H9 (cell line): ENCODE measurements around the gene ME3. TPM values are rescaled to one million over a fixed set of nuclear protein-coding genes. Genes with fewer than 3 reads are reported as not detected.

ENCODE experiments used
- DNase-seq: peaks from one replicate; pipeline ENCODE4 v3.0.0-alpha.2; 2017
- H2AFZ ChIP-seq: one replicate; pipeline ENCODE4 v1.6.1; 2013; ENCODE audit warnings: mild to moderate bottlenecking, low read length, control low read depth, moderate library complexity
- H2AK5ac ChIP-seq: 2 replicates; pipeline ENCODE4 v1.6.1; 2013; ENCODE audit warnings: low read length, control low read depth, mixed read lengths; ENCODE audit not compliant: insufficient read length
- H2BK120ac ChIP-seq: one replicate; pipeline ENCODE4 v1.6.1; 2013; ENCODE audit warnings: low read depth, mild to moderate bottlenecking, low read length, control low read depth, inconsistent platforms; ENCODE audit not compliant: poor library complexity, severe bottlenecking
- H2BK12ac ChIP-seq: 2 replicates; pipeline ENCODE4 v1.6.1; 2013; ENCODE audit warnings: low read length, control low read depth, mixed read lengths, low read depth; ENCODE audit not compliant: insufficient read length
- H2BK15ac ChIP-seq: 2 replicates; pipeline ENCODE4 v1.6.1; 2013; ENCODE audit warnings: low read depth, low read length, control low read depth
- H2BK20ac ChIP-seq: one replicate; pipeline ENCODE4 v1.6.1; 2013; ENCODE audit warnings: low read depth, mild to moderate bottlenecking, low read length, control low read depth, inconsistent platforms; ENCODE audit not compliant: poor library complexity, severe bottlenecking
- H2BK5ac ChIP-seq: 2 replicates; pipeline ENCODE4 v1.6.1; 2013; ENCODE audit warnings: low read length, control low read depth, mixed read lengths; ENCODE audit not compliant: insufficient read length
- H3K14ac ChIP-seq: 2 replicates; pipeline ENCODE4 v1.6.1; 2013; ENCODE audit warnings: low read length, control low read depth; ENCODE audit not compliant: insufficient read depth
- H3K18ac ChIP-seq: 2 replicates; pipeline ENCODE4 v1.6.1; 2013; ENCODE audit warnings: low read depth, mild to moderate bottlenecking, mixed read lengths, low read length, control low read depth; ENCODE audit not compliant: insufficient read length
- H3K23ac ChIP-seq: 2 replicates; pipeline ENCODE4 v1.6.1; 2013; ENCODE audit warnings: low read length, control low read depth, mixed read lengths, low read depth; ENCODE audit not compliant: insufficient read length
- H3K23me2 ChIP-seq: 2 replicates; pipeline ENCODE4 v1.6.1; 2013; ENCODE audit warnings: low read depth, mild to moderate bottlenecking, mixed read lengths, low read length, control low read depth; ENCODE audit not compliant: insufficient read length, poor library complexity, severe bottlenecking
- H3K27ac ChIP-seq: 2 replicates; pipeline ENCODE4 v1.5.1; 2013; ENCODE audit warnings: low read length, control low read depth, mixed read lengths, low read depth; ENCODE audit not compliant: insufficient read length
- H3K27me3 ChIP-seq: 2 replicates; pipeline ENCODE4 v1.6.1; 2013; ENCODE audit warnings: low read length, control low read depth, inconsistent platforms; ENCODE audit not compliant: insufficient read depth
- H3K4ac ChIP-seq: 2 replicates; pipeline ENCODE4 v1.6.1; 2013; ENCODE audit warnings: low read depth, mild to moderate bottlenecking, control low read depth, inconsistent platforms, low read length, moderate library complexity
- H3K4me1 ChIP-seq: 2 replicates; pipeline ENCODE4 v1.6.1; 2013; ENCODE audit warnings: low read length, control low read depth, inconsistent platforms; ENCODE audit not compliant: insufficient read depth
- H3K4me2 ChIP-seq: 2 replicates; pipeline ENCODE4 v1.6.1; 2013; ENCODE audit warnings: low read length, control low read depth, mixed read lengths; ENCODE audit not compliant: insufficient read length, insufficient read depth
- H3K56ac ChIP-seq: 2 replicates; pipeline ENCODE4 v1.6.1; 2013; ENCODE audit warnings: low read depth, mild to moderate bottlenecking, mixed read lengths, low read length, control low read depth; ENCODE audit not compliant: insufficient read length
- H3K79me1 ChIP-seq: 2 replicates; pipeline ENCODE4 v1.6.1; 2013; ENCODE audit warnings: low read depth, mild to moderate bottlenecking, moderate library complexity, low read length, control low read depth, inconsistent platforms; ENCODE audit not compliant: insufficient read depth, poor library complexity, severe bottlenecking
- H3K79me2 ChIP-seq: 2 replicates; pipeline ENCODE4 v1.6.1; 2013; ENCODE audit warnings: low read length, control low read depth, inconsistent platforms; ENCODE audit not compliant: insufficient read depth
- H3K9ac ChIP-seq: 2 replicates; pipeline ENCODE4 v1.6.1; 2013; ENCODE audit warnings: low read length, control low read depth, mixed read lengths; ENCODE audit not compliant: insufficient read length; ENCODE audit errors: extremely low read depth
- H3K9me3 ChIP-seq: one replicate; pipeline ENCODE4 v1.6.1; 2013; ENCODE audit warnings: low read depth, low read length, inconsistent platforms; ENCODE audit not compliant: control insufficient read depth
- H3T11ph ChIP-seq: one replicate; pipeline ENCODE4 v1.6.1; 2013; ENCODE audit warnings: mild to moderate bottlenecking, low read length, control low read depth, inconsistent platforms
- H4K20me1 ChIP-seq: one replicate; pipeline ENCODE4 v1.6.1; 2013; ENCODE audit not compliant: control insufficient read depth, insufficient read length, insufficient read depth
- H4K5ac ChIP-seq: 2 replicates; pipeline ENCODE4 v1.6.1; 2013; ENCODE audit warnings: low read depth, mild to moderate bottlenecking, mixed read lengths, low read length, control low read depth; ENCODE audit not compliant: insufficient read length
- H4K8ac ChIP-seq: replicated peaks from 2 replicates; pipeline ENCODE4 v1.6.1; 2013; ENCODE audit warnings: low read length, control low read depth, mixed read lengths, low read depth; ENCODE audit not compliant: insufficient read length
- H4K91ac ChIP-seq: 2 replicates; pipeline ENCODE4 v1.6.1; 2013; ENCODE audit warnings: low read depth, mild to moderate bottlenecking, moderate library complexity, mixed read lengths, low read length, control low read depth; ENCODE audit not compliant: insufficient read length
- H3K27ac Mint-ChIP-seq, 3 experiments: 2 replicates in 2 of 3; 3 replicates in 1 of 3; pipeline ENCODE4 v1.8.0; 2020 to 2021; ENCODE audit warnings: mixed read lengths in 3 of 3, mild to moderate bottlenecking in 1 of 3, moderate library complexity in 1 of 3
- H3K27me3 Mint-ChIP-seq: 2 replicates; pipeline ENCODE4 v1.8.0; 2021; ENCODE audit warnings: low read depth, mild to moderate bottlenecking, moderate library complexity, mixed read lengths
- H3K36me3 Mint-ChIP-seq, 3 experiments: 2 replicates in 2 of 3; 3 replicates in 1 of 3; pipeline ENCODE4 v1.8.0; 2020 to 2021; ENCODE audit warnings: low read depth in 3 of 3, mixed read lengths in 3 of 3; ENCODE audit not compliant: insufficient read depth in 1 of 3
- H3K4me1 Mint-ChIP-seq, 2 experiments: 2 replicates each; pipeline ENCODE4 v1.8.0; 2020; ENCODE audit warnings: mixed read lengths in 2 of 2
- H3K4me3 Mint-ChIP-seq, 2 experiments: 2 replicates in 1 of 2; 3 replicates in 1 of 2; pipeline ENCODE4 v1.8.0; 2020 to 2021; ENCODE audit warnings: mild to moderate bottlenecking in 2 of 2, mixed read lengths in 2 of 2, moderate library complexity in 1 of 2
- H3K9me3 Mint-ChIP-seq, 2 experiments: 2 replicates in 1 of 2; 3 replicates in 1 of 2; pipeline ENCODE4 v1.8.0; 2020; ENCODE audit warnings: mild to moderate bottlenecking in 2 of 2, mixed read lengths in 2 of 2, moderate library complexity in 1 of 2
- CTCF ChIP-seq: fragments of 200-600 bp; sonication (generic); conservative IDR thresholded peaks from 3 replicates; pipeline ENCODE4 v1.8.0; 2021; ENCODE audit warnings: antibody characterized with exemption, mild to moderate bottlenecking
- WGBS: extraction: QIAGEN DNeasy Blood & Tissue Kit; methylation state at CpG from one replicate; pipeline ENCODE4 v1.1.7; 2013; ENCODE audit warnings: missing lambda C conversion rate, low lambda C conversion rate, mixed read lengths; ENCODE audit not compliant: insufficient read length; ENCODE audit errors: extremely low coverage; 5-methylcytosine and 5-hydroxymethylcytosine counted together
- total RNA-seq: library from RNA; stranded (reverse); gene quantifications from 2 replicates; pipeline ENCODE4 v1.2.1, GENCODE V29; 2021

The ME3 gene
- total RNA-seq, 1 experiment from 2014 or later, result 2.8 TPM

- no peak for TF ChIP-seq CTCF
- no peaks in the 10 kb centered on the region for H3K27me3 ChIP-seq
- H3K79me2 ChIP-seq, result no peaks in the 10 kb centered on the region
- no peaks in the 10 kb centered on the region for H3K79me1 ChIP-seq
- no peak overlapping the region; the same call in 1 of the 2 replicates for H3K14ac ChIP-seq
- no peak overlapping the region for H2AK5ac ChIP-seq
- H2BK120ac ChIP-seq, result no peak overlapping the region
- no peaks in the 10 kb centered on the region for H4K20me1 ChIP-seq
- H3K27ac Mint-ChIP-seq, result no peak overlapping the region
- H3K9me3 ChIP-seq, result no peaks in the 10 kb centered on the region
- H3K4me1 Mint-ChIP-seq, result peaks cover 3 to 5% of the 10 kb centered on the region in 2 experiments
- H3K4me2 ChIP-seq, result no peak overlapping the region
- no peak overlapping the region for H4K5ac ChIP-seq
- no CpG with 5 or more reads among the region's 7 CpGs for WGBS
- no peak overlapping the region for H3K4me3 Mint-ChIP-seq
- no peaks in the 10 kb centered on the region; the same call in 1 of the 2 replicates for H3K27me3 Mint-ChIP-seq
- no peak overlapping the region for H2AFZ ChIP-seq
- no peak overlapping the region for H2BK12ac ChIP-seq
- H3K36me3 Mint-ChIP-seq, result no peaks in the 10 kb centered on the region
- DNase-seq, result no peak
- H2BK5ac ChIP-seq, result no peak overlapping the region
- no peak overlapping the region for H4K8ac ChIP-seq
- H2BK15ac ChIP-seq, result no peak overlapping the region
- H3K4me1 ChIP-seq, result no peaks in the 10 kb centered on the region
- H3K4ac ChIP-seq, result no peak overlapping the region
- H3K23me2 ChIP-seq, result no peaks in the 10 kb centered on the region
- H3T11ph ChIP-seq, result no peak overlapping the region
- H3K18ac ChIP-seq, result no peak overlapping the region
- no peak overlapping the region for H3K27ac ChIP-seq
- no peak overlapping the region for H3K9ac ChIP-seq
- H3K9me3 Mint-ChIP-seq, result no peaks in the 10 kb centered on the region
- H3K23ac ChIP-seq, result no peak overlapping the region
- no peak overlapping the region for H4K91ac ChIP-seq
- no peak overlapping the region for H3K56ac ChIP-seq
- no peak overlapping the region for H2BK20ac ChIP-seq
Measured at GRCh38 chr11:86569109-86569508, 103.3 kb downstream of the ME3 start.
